Uterus (tissue), 2 donors: Measurements from ENCODE around the gene FANCB.

ENCODE experiments used
- CTCF ChIP-seq, 4 experiments: fragments of 200-600 bp in 2 of 4; fragments of 450-650 bp in 2 of 4; sonication (generic) in 2 of 4; IDR thresholded peaks; one replicate each; pipeline ENCODE4 v1.5.1; 2016 to 2019; ENCODE audit warnings: antibody characterized with exemption in 4 of 4, mild to moderate bottlenecking in 2 of 4, moderate library complexity in 1 of 4
- POLR2A ChIP-seq, 2 donors: fragments of 450-650 bp; IDR thresholded peaks; one replicate each; pipeline ENCODE4 v1.6.1; 2016; ENCODE audit warnings: antibody characterized with exemption in 2 of 2, mild to moderate bottlenecking in 1 of 2, moderate library complexity in 1 of 2

GRCh38 chrX:14851526-14851925 is 21.3 kb downstream of the FANCB start:
- TF ChIP-seq CTCF (IDR thresholded peaks at IDR 0.05) = no peak
- TF ChIP-seq POLR2A (IDR thresholded peaks at IDR 0.05) = no peak
